ENCODE results near the gene KCNN2.

- TF ChIP-seq EZH2 (IDR thresholded peaks at IDR 0.05; ENCODE audit: low read depth) (no peak), CTCF (conservative IDR thresholded peaks at IDR 0.05) (no peak)
These were observed 49.6 kb downstream of the KCNN2 start for GRCh38 chr5:114411380-114411931.

All from PC-9 (cell line).